Tibial artery (tissue), 4 donors: ENCODE measurements around the gene GP5.

Source experiments
- DNase-seq, 2 donors: peaks; one replicate each; pipeline ENCODE4 v3.0.0-alpha.2; 2019
- H3K27ac ChIP-seq, 2 donors: fragments of 200-600 bp; sonication (generic) in 1 of 2; 1 replicate in 1 of 2; 2 replicates in 1 of 2; pipeline ENCODE4 v1.5.1; 2018 to 2019; ENCODE audit warnings: mild to moderate bottlenecking in 1 of 2
- H3K27me3 ChIP-seq, 2 donors: fragments of 200-600 bp; sonication (generic) in 1 of 2; one replicate each; pipeline versions ENCODE4 v1.5.1 to v1.6.0; 2016 to 2019
- H3K36me3 ChIP-seq, 3 donors: fragments of 200-600 bp; sonication (generic) in 2 of 3; one replicate each; pipeline ENCODE4 v1.5.1; 2016 to 2019; ENCODE audit warnings: mild to moderate bottlenecking in 2 of 3
- H3K4me1 ChIP-seq, 4 donors: fragments of 200-600 bp; sonication (generic) in 2 of 4; 1 replicate in 3 of 4; 2 replicates in 1 of 4; pipeline ENCODE4 v1.5.1; 2016 to 2019
- H3K4me3 ChIP-seq, 2 donors: fragments of 200-600 bp; sonication (generic) in 1 of 2; 1 replicate in 1 of 2; 2 replicates in 1 of 2; pipeline ENCODE4 v1.5.1; 2018 to 2019; ENCODE audit warnings: mild to moderate bottlenecking in 2 of 2
- H3K9me3 ChIP-seq, 3 donors: fragments of 200-600 bp; sonication (generic) in 1 of 3; one replicate each; pipeline ENCODE4 v1.5.1; 2016 to 2019
- CTCF ChIP-seq, 2 experiments: fragments of 200-600 bp in 1 of 2; fragments of 450-650 bp in 1 of 2; IDR thresholded peaks; one replicate each; pipeline ENCODE4 v1.5.1; 2017 to 2019; ENCODE audit warnings: antibody characterized with exemption in 2 of 2, mild to moderate bottlenecking in 1 of 2, moderate library complexity in 1 of 2
- intact Hi-C: fragments of 100-400 bp; cut with DNase I; formaldehyde crosslinking; loops from one replicate; pipeline ENCODE4 v1.15.0; 2023; ENCODE audit warnings: low total_unique reads

The GP5 gene

GRCh38 chr3:194382196-194382891, 16.7 kb downstream of the GP5 start:
- H3K4me3 ChIP-seq, result no peak overlapping the region
- H3K27ac ChIP-seq, result no peak overlapping the region
- no peak for TF ChIP-seq CTCF (IDR thresholded peaks at IDR 0.05)
- no peaks in the 10 kb centered on the region for H3K36me3 ChIP-seq
- intact Hi-C loops, result no loop called here
- DNase-seq, result peak; percentile 9 to 31
- H3K27me3 ChIP-seq, result peaks cover 0 to 51% of the 10 kb centered on the region in 2 donors
- H3K9me3 ChIP-seq, result no peaks in the 10 kb centered on the region
- no peaks in the 10 kb centered on the region for H3K4me1 ChIP-seq

- Histone ChIP-seq H3K36me3 (no peaks in the 10 kb centered on the region), H3K27me3 (peaks cover 0 to 49% of the 10 kb centered on the region in 2 donors), H3K27ac (no peak overlapping the region), H3K4me1 (no peaks in the 10 kb centered on the region), H3K9me3 (no peaks in the 10 kb centered on the region), H3K4me3 (no peak overlapping the region)
- no peak for TF ChIP-seq CTCF (IDR thresholded peaks at IDR 0.05)
- peak in 1 of 2 donors; percentile 45 for DNase-seq
- intact Hi-C loops, result no loop called here
Observed at GRCh38 chr3:194381460-194381875, 17.6 kb downstream of the GP5 start.

GRCh38 chr3:194380326-194380725, 18.7 kb downstream of the GP5 start:
- Histone ChIP-seq H3K4me1 (no peaks in the 10 kb centered on the region), H3K4me3 (no peak overlapping the region), H3K27me3 (peaks cover 0 to 48% of the 10 kb centered on the region in 2 donors), H3K9me3 (no peaks in the 10 kb centered on the region), H3K27ac (no peak overlapping the region), H3K36me3 (no peaks in the 10 kb centered on the region)
- intact Hi-C loops, result no loop called here
- no peak for TF ChIP-seq CTCF (IDR thresholded peaks at IDR 0.05)
- peak in 1 of 2 donors; percentile 17 for DNase-seq

- DNase-seq, result peak in 1 of 2 donors; percentile 7
- peaks cover 0 to 55% of the 10 kb centered on the region in 2 donors for H3K27me3 ChIP-seq
- TF ChIP-seq CTCF (IDR thresholded peaks at IDR 0.05), result no peak
- no peaks in the 10 kb centered on the region for H3K4me1 ChIP-seq
- no peak overlapping the region for H3K27ac ChIP-seq
- intact Hi-C loops, result no loop called here
- H3K9me3 ChIP-seq, result no peaks in the 10 kb centered on the region
- no peaks in the 10 kb centered on the region for H3K36me3 ChIP-seq
- H3K4me3 ChIP-seq, result no peak overlapping the region
Observed at GRCh38 chr3:194379651-194380050, 19.4 kb downstream of the GP5 start.

- no peaks in the 10 kb centered on the region for H3K4me1 ChIP-seq
Observed at GRCh38 chr3:194379231-194379630, 19.8 kb downstream of the GP5 start.

More at GRCh38 chr3:194379231-194379630, 19.8 kb downstream of the GP5 start:
- Histone ChIP-seq H3K27me3 (peaks cover 0 to 55% of the 10 kb centered on the region in 2 donors), H3K36me3 (no peaks in the 10 kb centered on the region), H3K9me3 (no peaks in the 10 kb centered on the region), H3K4me3 (no peak overlapping the region), H3K27ac (no peak overlapping the region)
- no peak for TF ChIP-seq CTCF (IDR thresholded peaks at IDR 0.05)
- no peak for DNase-seq
- intact Hi-C loops, result no loop called here
